Measurements from ENCODE around the gene HSD3B7.

Gene HSD3B7

DNA sequence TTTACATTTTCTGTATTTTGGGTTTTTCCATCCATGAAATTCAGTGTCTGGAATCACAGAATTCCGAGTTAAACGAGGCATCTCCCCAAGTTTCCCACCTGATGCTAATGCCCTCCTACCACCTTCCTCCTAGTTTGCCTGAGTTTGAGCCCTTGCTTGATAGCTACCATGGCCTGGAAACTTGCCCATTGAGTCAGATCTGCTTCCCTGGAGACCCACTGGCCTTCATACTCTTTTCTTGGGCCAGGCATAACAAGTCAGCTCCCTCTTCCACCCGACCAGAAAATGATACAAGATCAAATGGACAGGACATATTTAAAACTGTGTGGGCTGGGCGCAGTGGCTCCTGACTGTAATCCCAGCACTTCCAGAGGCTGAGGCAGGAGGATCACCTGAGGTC, 17.2 kb upstream of the HSD3B7 start:
- no peak for DNase-seq
- no peaks in the 10 kb centered on the region for H3K9me3 ChIP-seq (ENCODE audit: severe bottlenecking)
- H3K27ac ChIP-seq: no peak overlapping the region
- peaks cover 90% of the 10 kb centered on the region for H3K36me3 ChIP-seq
- H3K27me3 ChIP-seq (ENCODE audit: insufficient read depth, low read depth, severe bottlenecking): no peaks in the 10 kb centered on the region
- TF ChIP-seq, protein P1, sequence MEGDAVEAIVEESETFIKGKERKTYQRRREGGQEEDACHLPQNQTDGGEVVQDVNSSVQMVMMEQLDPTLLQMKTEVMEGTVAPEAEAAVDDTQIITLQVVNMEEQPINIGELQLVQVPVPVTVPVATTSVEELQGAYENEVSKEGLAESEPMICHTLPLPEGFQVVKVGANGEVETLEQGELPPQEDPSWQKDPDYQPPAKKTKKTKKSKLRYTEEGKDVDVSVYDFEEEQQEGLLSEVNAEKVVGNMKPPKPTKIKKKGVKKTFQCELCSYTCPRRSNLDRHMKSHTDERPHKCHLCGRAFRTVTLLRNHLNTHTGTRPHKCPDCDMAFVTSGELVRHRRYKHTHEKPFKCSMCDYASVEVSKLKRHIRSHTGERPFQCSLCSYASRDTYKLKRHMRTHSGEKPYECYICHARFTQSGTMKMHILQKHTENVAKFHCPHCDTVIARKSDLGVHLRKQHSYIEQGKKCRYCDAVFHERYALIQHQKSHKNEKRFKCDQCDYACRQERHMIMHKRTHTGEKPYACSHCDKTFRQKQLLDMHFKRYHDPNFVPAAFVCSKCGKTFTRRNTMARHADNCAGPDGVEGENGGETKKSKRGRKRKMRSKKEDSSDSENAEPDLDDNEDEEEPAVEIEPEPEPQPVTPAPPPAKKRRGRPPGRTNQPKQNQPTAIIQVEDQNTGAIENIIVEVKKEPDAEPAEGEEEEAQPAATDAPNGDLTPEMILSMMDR (IDR thresholded peaks at IDR 0.05; ENCODE audit: low read depth, low read length): no peak
- no peak overlapping the region for H3K4me3 ChIP-seq (ENCODE audit: low read depth, low read length)

DNA sequence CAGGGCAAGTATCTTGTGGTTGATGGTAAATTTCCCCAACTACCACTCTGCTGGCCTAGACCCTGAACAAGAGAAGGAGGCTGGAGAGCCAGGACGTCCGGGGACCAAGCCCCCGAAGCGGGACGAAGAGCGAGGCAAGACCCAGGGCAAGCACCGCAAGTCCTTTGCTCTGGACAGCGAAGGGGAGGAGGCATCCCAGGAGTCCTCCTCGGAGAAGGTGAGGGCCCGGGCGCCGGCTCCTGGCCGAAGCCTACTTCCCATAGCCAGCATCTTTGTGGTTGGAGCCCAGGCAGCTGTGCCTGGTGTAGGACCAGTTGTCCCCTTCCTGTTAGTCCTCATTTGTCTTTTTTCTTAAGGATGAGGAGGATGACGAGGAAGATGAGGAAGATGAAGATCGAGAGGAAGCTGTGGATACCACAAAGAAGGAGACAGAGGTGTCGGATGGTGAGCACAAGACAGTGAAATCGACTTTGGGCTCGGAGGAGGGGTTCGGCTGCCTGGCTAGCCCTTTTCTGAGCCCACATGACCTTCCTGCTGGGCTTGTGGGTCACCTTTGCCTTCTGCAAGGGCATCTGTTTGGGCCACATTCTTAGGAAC, 15.7 kb upstream of the HSD3B7 start:
- TF ChIP-seq, protein P1 (IDR thresholded peaks at IDR 0.05; ENCODE audit: low read depth, low read length): no peak
- no peak for DNase-seq

DNA sequence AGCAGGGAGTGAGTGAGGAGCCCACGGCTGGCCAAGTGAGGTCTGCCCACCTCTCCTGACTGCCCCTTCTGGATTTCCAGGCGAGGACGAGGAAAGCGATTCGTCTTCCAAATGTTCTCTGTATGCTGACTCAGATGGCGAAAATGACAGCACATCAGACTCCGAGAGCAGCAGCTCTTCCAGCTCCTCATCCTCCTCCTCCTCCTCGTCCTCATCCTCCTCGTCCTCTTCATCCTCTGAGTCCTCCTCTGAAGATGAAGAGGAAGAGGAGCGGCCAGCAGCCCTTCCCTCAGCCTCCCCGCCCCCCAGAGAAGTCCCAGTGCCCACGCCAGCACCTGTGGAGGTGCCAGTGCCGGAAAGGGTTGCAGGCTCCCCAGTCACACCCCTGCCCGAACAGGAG, 13.7 kb upstream of the HSD3B7 start:
- Histone ChIP-seq H3K4me3 (ENCODE audit: low read depth, low read length) (no peak overlapping the region), H3K36me3 (peaks cover 88% of the 10 kb centered on the region), H3K27ac (no peak overlapping the region), H3K27me3 (ENCODE audit: insufficient read depth, low read depth, severe bottlenecking) (no peaks in the 10 kb centered on the region), H3K9me3 (ENCODE audit: severe bottlenecking) (no peaks in the 10 kb centered on the region)
- DNase-seq: no peak
- TF ChIP-seq, protein P1 (IDR thresholded peaks at IDR 0.05; ENCODE audit: low read depth, low read length): no peak

More for the DNA sequence above, 15.7 kb upstream of the HSD3B7 start:
- Histone ChIP-seq H3K27me3 (ENCODE audit: insufficient read depth, low read depth, severe bottlenecking) (no peaks in the 10 kb centered on the region), H3K9me3 (ENCODE audit: severe bottlenecking) (no peaks in the 10 kb centered on the region), H3K36me3 (peaks cover 92% of the 10 kb centered on the region), H3K4me3 (ENCODE audit: low read depth, low read length) (no peak overlapping the region), H3K27ac (no peak overlapping the region)

GRCh38 chr16:30972872-30973271, 12.1 kb upstream of the HSD3B7 start:
- H3K9me3 ChIP-seq (ENCODE audit: severe bottlenecking): no peaks in the 10 kb centered on the region
- no peak for DNase-seq
- H3K4me3 ChIP-seq (ENCODE audit: low read depth, low read length): no peak overlapping the region
- H3K36me3 ChIP-seq: peaks cover 88% of the 10 kb centered on the region
- TF ChIP-seq, protein P1 (IDR thresholded peaks at IDR 0.05; ENCODE audit: low read depth, low read length): no peak
- no peak overlapping the region for H3K27ac ChIP-seq
- H3K27me3 ChIP-seq (ENCODE audit: insufficient read depth, low read depth, severe bottlenecking): no peaks in the 10 kb centered on the region

DNA sequence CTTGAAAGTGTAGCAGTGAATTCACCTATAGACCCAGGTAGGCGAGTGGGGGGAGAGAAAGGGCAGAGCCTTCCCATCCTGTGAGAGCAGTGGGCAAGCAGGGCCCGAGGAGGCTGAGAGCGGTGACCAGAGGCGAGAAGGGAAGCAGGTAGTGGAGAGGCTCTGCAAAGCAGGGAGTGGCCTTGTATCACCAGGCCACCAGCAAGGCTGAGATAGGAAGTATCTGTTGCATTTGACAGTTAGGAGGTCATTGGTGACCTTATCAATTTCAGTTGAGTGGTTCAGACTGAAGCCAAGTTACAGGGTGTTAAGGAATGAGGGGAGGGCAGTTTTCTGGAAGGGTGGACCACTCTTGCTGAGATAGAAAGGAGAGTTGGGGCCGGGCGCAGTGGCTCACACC, 10.7 kb upstream of the HSD3B7 start:
- peaks cover 84% of the 10 kb centered on the region for H3K36me3 ChIP-seq
- TF ChIP-seq, protein P1 (IDR thresholded peaks at IDR 0.05; ENCODE audit: low read depth, low read length): no peak

GRCh38 chr16:30976486-30976885, 8.5 kb upstream of the HSD3B7 start:
- Histone ChIP-seq H3K36me3 (peaks cover 80% of the 10 kb centered on the region), H3K4me3 (ENCODE audit: low read depth, low read length) (no peak overlapping the region), H3K27me3 (ENCODE audit: insufficient read depth, low read depth, severe bottlenecking) (no peaks in the 10 kb centered on the region), H3K27ac (no peak overlapping the region), H3K9me3 (ENCODE audit: severe bottlenecking) (no peaks in the 10 kb centered on the region)
- TF ChIP-seq, protein P1 (IDR thresholded peaks at IDR 0.05; ENCODE audit: low read depth, low read length): no peak
- no peak for DNase-seq

More for the DNA sequence above, 10.7 kb upstream of the HSD3B7 start:
- Histone ChIP-seq H3K9me3 (ENCODE audit: severe bottlenecking) (no peaks in the 10 kb centered on the region), H3K4me3 (ENCODE audit: low read depth, low read length) (no peak overlapping the region), H3K27ac (no peak overlapping the region), H3K27me3 (ENCODE audit: insufficient read depth, low read depth, severe bottlenecking) (no peaks in the 10 kb centered on the region)
- DNase-seq: no peak
